H1 (cell line): ENCODE results near the gene PROK1. TPM values are rescaled to one million over a fixed set of nuclear protein-coding genes. Genes with fewer than 3 reads are reported as not detected.
A peak's percentile ranks its signal among the peaks of the same experiment; 100 is the strongest.

Experiments
- CTCF ChIA-PET: fragments of 300-600 bp; sonication (Branson Sonifier 250); formaldehyde crosslinking; loops from one replicate; lab custom pipeline; 2021; ENCODE audit not compliant: partially characterized antibody; lab: Charles Lee
- POLR2A ChIA-PET: fragments of 300-600 bp; sonication (Branson Sonifier 250); formaldehyde crosslinking; loops from one replicate; lab custom pipeline; 2021; ENCODE audit warnings: inconsistent platforms; ENCODE audit not compliant: partially characterized antibody; lab: Charles Lee
- DNase-seq, 2 experiments: peaks; one replicate each; pipeline versions ENCODE4 v3.0.0 to v3.0.0-alpha.2; 2010 to 2022; ENCODE audit warnings: low spot score in 2 of 2, low read depth in 1 of 2, mixed read lengths in 1 of 2
- FAIRE-seq: peaks from 2 replicates; lab custom pipeline; 2011; peaks lifted over from hg19 to GRCh38; lab: Jason Lieb, UNC
- H2AFZ ChIP-seq: 2 replicates; pipeline ENCODE4 v1.8.1; 2012; ENCODE audit warnings: low read length, inconsistent platforms
- H2AK5ac ChIP-seq: 2 replicates; pipeline ENCODE4 v1.6.1; 2013; ENCODE audit warnings: low read depth, low read length
- H2BK120ac ChIP-seq: replicated peaks from 2 replicates; pipeline ENCODE3; 2013; ENCODE audit warnings: low read depth, low read length, inconsistent platforms
- H2BK12ac ChIP-seq: 2 replicates; pipeline ENCODE4 v1.6.1; 2013; ENCODE audit warnings: low read depth, low read length
- H2BK15ac ChIP-seq: 2 replicates; pipeline ENCODE4 v1.6.1; 2013; ENCODE audit warnings: low read length
- H2BK20ac ChIP-seq: 2 replicates; pipeline ENCODE4 v1.6.1; 2013; ENCODE audit warnings: low read length
- H2BK5ac ChIP-seq: 2 replicates; pipeline ENCODE4 v1.6.1; 2013; ENCODE audit warnings: low read depth, low read length
- H3K14ac ChIP-seq: 2 replicates; pipeline ENCODE4 v1.6.1; 2013; ENCODE audit warnings: inconsistent platforms; ENCODE audit not compliant: insufficient read length
- H3K18ac ChIP-seq: 2 replicates; pipeline ENCODE4 v1.6.1; 2013; ENCODE audit warnings: low read length; ENCODE audit errors: extremely low read depth
- H3K23ac ChIP-seq: 2 replicates; pipeline ENCODE4 v1.6.1; 2013; ENCODE audit warnings: inconsistent platforms; ENCODE audit not compliant: insufficient read length
- H3K23me2 ChIP-seq: 2 replicates; pipeline ENCODE4 v1.6.1; 2013; ENCODE audit warnings: low read depth, low read length
- H3K27ac ChIP-seq: 2 replicates; pipeline ENCODE4 v1.6.1; 2011; ENCODE audit warnings: low read depth, low read length, inconsistent platforms
- H3K27me3 ChIP-seq, 4 experiments: replicated peaks in 1 of 4; 1 replicate in 1 of 4; 2 replicates in 3 of 4; pipeline versions ENCODE4 v1.6.1 to v1.8.1; 2011 to 2013; ENCODE audit warnings: low read length in 3 of 4, mild to moderate bottlenecking in 3 of 4, inconsistent platforms in 2 of 4, mixed read lengths in 2 of 4, moderate library complexity in 1 of 4; ENCODE audit not compliant: control insufficient read depth in 3 of 4, insufficient read depth in 3 of 4; ENCODE audit errors: extremely low read depth in 1 of 4
- H3K36me3 ChIP-seq, 4 experiments: 2 replicates each; pipeline versions ENCODE4 v1.6.1 to v1.8.1; 2011 to 2013; ENCODE audit warnings: mild to moderate bottlenecking in 4 of 4, low read length in 3 of 4, moderate library complexity in 2 of 4, control low read depth in 1 of 4, inconsistent platforms in 1 of 4; ENCODE audit not compliant: insufficient read depth in 4 of 4, control insufficient read depth in 2 of 4
- H3K4ac ChIP-seq: replicated peaks from 2 replicates; pipeline ENCODE3; 2013; ENCODE audit warnings: low read length, low read depth, mixed read lengths, inconsistent platforms; ENCODE audit not compliant: insufficient read length
- H3K4me1 ChIP-seq, 4 experiments: replicated peaks in 1 of 4; 1 replicate in 1 of 4; 2 replicates in 3 of 4; pipeline versions ENCODE4 v1.6.1 to v1.8.1; 2011 to 2013; ENCODE audit warnings: low read length in 3 of 4, inconsistent platforms in 2 of 4, mixed read lengths in 1 of 4; ENCODE audit not compliant: insufficient read depth in 4 of 4, control insufficient read depth in 3 of 4
- H3K4me2 ChIP-seq, 2 experiments: 2 replicates each; pipeline versions ENCODE4 v1.6.1 to v1.8.1; 2011 to 2013; ENCODE audit warnings: low read depth in 2 of 2, low read length in 2 of 2, control low read depth in 1 of 2, inconsistent platforms in 1 of 2, mild to moderate bottlenecking in 1 of 2; ENCODE audit not compliant: insufficient read depth in 1 of 2
- H3K4me3 ChIP-seq, 4 experiments: fragments of 200-600, 300-600 bp in 1 of 4; sonication (generic), shearing (Covaris generic), sonication (Bioruptor Twin) in 1 of 4; 2 replicates each; pipeline versions ENCODE4 v1.5.1 to v1.8.1; 2011 to 2016; ENCODE audit warnings: low read length in 4 of 4, low read depth in 3 of 4, control low read depth in 2 of 4, inconsistent platforms in 2 of 4, mild to moderate bottlenecking in 2 of 4, mixed read lengths in 1 of 4, moderate library complexity in 1 of 4; ENCODE audit not compliant: insufficient read depth in 2 of 4; ENCODE audit errors: extremely low read depth in 1 of 4
- H3K56ac ChIP-seq: replicated peaks from 2 replicates; pipeline ENCODE3; 2013; ENCODE audit warnings: low read depth, mild to moderate bottlenecking, mixed read lengths, low read length, inconsistent platforms; ENCODE audit not compliant: insufficient read length
- H3K79me1 ChIP-seq: 2 replicates; pipeline ENCODE4 v1.6.1; 2013; ENCODE audit warnings: low read depth, low read length, control low read depth
- H3K79me2 ChIP-seq, 2 experiments: 2 replicates each; pipeline versions ENCODE4 v1.6.1 to v1.8.1; 2012 to 2013; ENCODE audit warnings: low read length in 2 of 2, mild to moderate bottlenecking in 2 of 2, inconsistent platforms in 1 of 2; ENCODE audit not compliant: insufficient read depth in 2 of 2, control insufficient read depth in 1 of 2
- H3K9ac ChIP-seq, 4 experiments: replicated peaks in 1 of 4; 1 replicate in 1 of 4; 2 replicates in 3 of 4; pipeline versions ENCODE4 v1.6.1 to v1.8.1; 2011 to 2013; ENCODE audit warnings: low read depth in 3 of 4, low read length in 3 of 4, control low read depth in 2 of 4, mild to moderate bottlenecking in 2 of 4, moderate library complexity in 2 of 4, inconsistent platforms in 1 of 4; ENCODE audit errors: extremely low read depth in 1 of 4
- H3K9me3 ChIP-seq, 2 experiments: 2 replicates each; pipeline versions ENCODE4 v1.6.1 to v1.8.1; 2012 to 2013; ENCODE audit warnings: mild to moderate bottlenecking in 2 of 2, moderate library complexity in 2 of 2, control low read depth in 1 of 2, inconsistent platforms in 1 of 2, low read depth in 1 of 2, low read length in 1 of 2, mixed read lengths in 1 of 2; ENCODE audit not compliant: insufficient read depth in 2 of 2
- H4K20me1 ChIP-seq, 2 experiments: replicated peaks in 1 of 2; 2 replicates each; pipeline versions ENCODE3 to v1.8.1; 2011 to 2013; ENCODE audit warnings: inconsistent platforms in 2 of 2, low read length in 2 of 2, mild to moderate bottlenecking in 1 of 2; ENCODE audit not compliant: insufficient read depth in 2 of 2, control insufficient read depth in 1 of 2
- H4K5ac ChIP-seq: 2 replicates; pipeline ENCODE4 v1.6.1; 2013; ENCODE audit warnings: low read length, low read depth, mixed read lengths, inconsistent platforms; ENCODE audit not compliant: insufficient read length
- H4K8ac ChIP-seq: 2 replicates; pipeline ENCODE4 v1.8.0; 2013; ENCODE audit warnings: mild to moderate bottlenecking, moderate library complexity, low read length, inconsistent platforms; ENCODE audit not compliant: insufficient read depth; ENCODE audit errors: extremely low read depth
- H4K91ac ChIP-seq: replicated peaks from 2 replicates; pipeline ENCODE3; 2013; ENCODE audit warnings: low read length, mixed read lengths, inconsistent platforms; ENCODE audit not compliant: insufficient read length
- CBX5 ChIP-seq: fragments of 300-800, 300-1000 bp; sonication (generic); IDR thresholded peaks from 2 replicates; pipeline ENCODE4 v1.7.1; 2016; ENCODE audit warnings: antibody characterized with exemption, low read length, low read depth
- EP300 ChIP-seq, 2 experiments: IDR thresholded peaks; 1 replicate in 1 of 2; 2 replicates in 1 of 2; pipeline ENCODE4 v1.6.1; 2011 to 2012; ENCODE audit warnings: low read depth in 2 of 2, low read length in 2 of 2, mild to moderate bottlenecking in 2 of 2, borderline replicate concordance in 1 of 2, inconsistent platforms in 1 of 2, moderate library complexity in 1 of 2
- NRF1 ChIP-seq: IDR thresholded peaks from 2 replicates; pipeline ENCODE4 v1.6.1; 2011; ENCODE audit warnings: mild to moderate bottlenecking, low read depth, low read length, improper control_type of control experiment
- POLR2AphosphoS5 ChIP-seq: IDR thresholded peaks from 2 replicates; pipeline ENCODE4 v1.6.1; 2011; ENCODE audit warnings: low read depth, low read length
- RAD21 ChIP-seq, 2 experiments: IDR thresholded peaks in 1 of 2; conservative IDR thresholded peaks in 1 of 2; 2 replicates each; pipeline ENCODE4 v1.6.1; 2011; ENCODE audit warnings: low read depth in 2 of 2, low read length in 2 of 2, improper control_type of control experiment in 1 of 2, inconsistent platforms in 1 of 2, mild to moderate bottlenecking in 1 of 2, moderate library complexity in 1 of 2
- WGBS, 2 experiments: shearing (Covaris generic) in 1 of 2; methylation state at CpG; one replicate each; pipeline versions ENCODE4 v1.1.6 to v1.1.7; 2013 to 2015; ENCODE audit warnings: low lambda C conversion rate in 2 of 2, mixed read lengths in 2 of 2, inconsistent platforms in 1 of 2, low coverage in 1 of 2, missing lambda C conversion rate in 1 of 2; ENCODE audit not compliant: insufficient replicate concordance in 2 of 2, insufficient coverage in 1 of 2, insufficient read length in 1 of 2; ENCODE audit errors: extremely low coverage in 1 of 2, missing lambda C conversion rate in 1 of 2; 5-methylcytosine and 5-hydroxymethylcytosine counted together
- polyA plus RNA-seq, 7 experiments: library from polyadenylated mRNA; depleted of rRNA in 3 of 7; stranded (reverse) in 5 of 7; unstranded in 2 of 7; fragments of >200 nt in 5 of 7; fragments of 200-250 nt in 2 of 7; gene quantifications; 1 replicate in 5 of 7; 2 replicates in 1 of 7; 4 replicates in 1 of 7; pipeline versions ENCODE4 v1.2.1 to v1.2.3, GENCODE V29; 2011 to 2013; ENCODE audit warnings: missing spikeins in 2 of 7, mixed read lengths in 2 of 7
- total RNA-seq: library from RNA; stranded (reverse); fragmentation: NEBNext Ultra II Directional; extraction: Animal tissue kit (Norgen Biotek cat#: 25700); gene quantifications from 2 replicates; pipeline ENCODE4 v1.2.1, GENCODE V29; 2021

PROK1 gene
- total and polyA plus RNA-seq, 2 of the 8 experiments (the other 6 are each of a cell fraction or from before 2014, with no cell fraction given): 0.12 TPM; not detected in 1

DNA sequence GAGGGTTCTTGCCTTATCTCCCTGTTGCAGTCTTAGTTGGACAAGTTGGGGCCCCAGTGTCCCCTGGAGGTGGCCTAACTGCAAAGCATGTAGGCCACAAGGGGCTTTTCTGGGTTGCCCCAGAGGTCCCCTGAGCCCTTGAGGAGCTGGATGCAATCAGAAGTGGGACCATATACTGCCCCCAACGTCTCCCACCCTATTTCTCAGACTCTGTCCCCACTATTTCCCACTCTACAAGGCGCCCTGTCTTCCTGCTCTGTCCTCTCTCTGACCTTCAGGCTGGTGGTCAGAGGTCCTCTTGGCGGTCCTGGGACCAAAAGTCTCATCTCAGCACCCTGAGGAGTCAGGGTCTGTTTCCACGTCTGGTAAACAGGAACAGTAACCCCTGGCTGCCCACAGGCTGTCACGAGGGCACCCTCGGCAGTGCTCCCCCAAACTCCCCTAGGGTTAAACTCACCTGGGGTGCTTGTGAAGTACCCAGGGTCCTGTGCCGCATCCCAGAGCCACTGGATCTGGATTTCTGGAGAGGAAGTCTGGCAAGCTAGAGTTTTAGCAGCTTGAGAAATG lies 14.9 kb downstream of the PROK1 start:
- Histone ChIP-seq H2BK15ac (no peak overlapping the region), H3K27ac (no peak overlapping the region), H3K79me1 (no peaks in the 10 kb centered on the region), H3K9ac (no peak overlapping the region), H3K4me1 (no peaks in the 10 kb centered on the region), H4K8ac (0 out of 2 replicates have a peak overlapping the region, but pooled peaks have one; percentile 16), H3K79me2 (no peaks in the 10 kb centered on the region)
- CTCF ChIA-PET: interaction anchor here (0.7 to 24.1 kb wide), 27 partner anchors 8 to 333 kb away, joined by 3 to 465 read pairs (median 4); partner anchors contain the start of gene KCNC4
- no peak for TF ChIP-seq NRF1
- no peak for TF ChIP-seq CBX5
- TF ChIP-seq POLR2AphosphoS5: no peak
- no peak for TF ChIP-seq EP300 (IDR thresholded peaks at IDR 0.05; ENCODE audit: borderline replicate concordance in 1 of 2, low read depth in 2 of 2, low read length in 2 of 2)
- TF ChIP-seq RAD21 (IDR thresholded peaks at IDR 0.05 in 1 of 2, conservative IDR thresholded peaks at IDR 0.05 in 1 of 2; ENCODE audit: low read depth in 2 of 2, low read length in 2 of 2): no peak
- TF ChIP-seq, all 59 proteins: peak for 0
- Histone ChIP-seq H3K14ac (no peak overlapping the region), H3K18ac (no peak overlapping the region), H2BK12ac (no peak overlapping the region), H4K91ac (no peak overlapping the region), H3K4me3 (no peak overlapping the region), H3K27me3 (no peaks in the 10 kb centered on the region), H4K20me1 (no peaks in the 10 kb centered on the region), H3K23ac (no peak overlapping the region), H4K5ac (no peak overlapping the region), H2BK20ac (no peak overlapping the region), H2BK120ac (no peak overlapping the region), H2AFZ (no peak overlapping the region), H3K4me2 (no peak overlapping the region), H3K4ac (no peak overlapping the region), H3K56ac (no peak overlapping the region), H3K36me3 (no peaks in the 10 kb centered on the region), H3K23me2 (no peaks in the 10 kb centered on the region; the same call in 1 of the 2 replicates), H2BK5ac (no peak overlapping the region), H2AK5ac (no peak overlapping the region), H3K9me3 (no peaks in the 10 kb centered on the region)
- FAIRE-seq (no peak), DNase-seq (no peak)
- WGBS, 2 experiments: 80% methylated on average over 7 of the region's 7 CpGs; no CpG with 5 or more reads in 1 of the 2 experiments
- POLR2A ChIA-PET: interaction anchor here (1.0 kb wide), 1 partner anchor 55 kb away, joined by 4 read pairs; no protein-coding TSS in a partner anchor
